GM10847 (cell line): ENCODE measurements around the gene SERPING1.

Experiments used
- POLR2A ChIP-seq: IDR thresholded peaks from 2 replicates; pipeline ENCODE4 v1.6.1; 2011; ENCODE audit not compliant: insufficient read length; ENCODE audit errors: extremely low read depth

SERPING1 gene

GRCh38 chr11:57651408-57651807, 53.9 kb downstream of the SERPING1 start:
- TF ChIP-seq POLR2A, result no peak

DNA sequence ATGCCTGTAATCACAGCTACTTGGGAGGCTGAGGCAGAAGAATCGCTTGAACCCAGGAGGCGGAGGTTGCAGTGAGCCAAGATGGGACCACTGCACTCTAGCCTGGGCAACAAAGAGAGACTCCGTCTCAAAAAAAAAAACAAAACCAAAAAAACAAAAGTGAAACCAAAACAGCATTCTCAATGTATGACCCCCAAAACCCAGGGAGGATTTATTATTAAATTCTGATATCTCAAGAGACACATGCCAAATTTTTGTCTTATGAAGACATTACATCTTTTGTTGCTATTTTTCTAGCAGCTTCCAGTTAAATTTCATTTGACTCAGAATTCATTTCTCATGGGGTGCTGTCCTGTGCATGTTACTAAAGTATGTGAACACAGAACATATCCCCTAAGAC, 55.2 kb downstream of the SERPING1 start:
- TF ChIP-seq POLR2A, result no peak

DNA sequence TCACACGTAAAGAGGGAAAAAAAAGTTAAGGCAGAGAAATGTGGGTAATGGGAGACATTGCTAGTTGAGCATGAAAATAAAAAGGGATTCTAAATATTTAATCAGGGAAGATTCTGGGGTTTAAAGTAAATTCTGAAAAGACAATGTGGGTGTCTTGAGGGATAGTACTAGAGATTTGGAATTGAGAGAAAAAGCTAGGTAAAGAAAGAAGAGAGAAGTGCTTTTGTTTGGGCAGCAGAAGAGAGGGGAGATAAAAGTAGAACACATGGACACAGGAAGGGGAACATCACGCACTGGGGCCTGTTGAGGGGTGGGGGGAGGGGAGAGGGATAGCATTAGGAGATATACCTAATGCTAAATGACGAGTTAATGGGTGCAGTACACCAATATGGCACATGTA, 55.7 kb downstream of the SERPING1 start:
- no peak for TF ChIP-seq POLR2A

DNA sequence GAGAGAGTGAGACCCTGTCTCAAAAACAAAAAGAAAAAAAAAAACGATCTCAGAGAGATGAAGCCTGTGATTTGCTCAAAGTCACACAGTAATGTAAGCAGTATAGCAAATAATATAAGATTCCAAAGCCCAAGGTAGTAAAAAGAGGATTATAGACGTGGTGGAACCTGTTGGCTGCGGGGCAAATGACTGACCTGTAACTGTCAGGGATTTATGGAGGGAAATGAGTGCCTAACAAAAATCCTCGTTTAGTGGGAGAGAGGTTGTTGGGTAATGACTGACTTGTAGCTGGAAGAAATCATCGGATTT, 59.4 kb downstream of the SERPING1 start:
- TF ChIP-seq POLR2A, result no peak

- TF ChIP-seq POLR2A, result peak; percentile 43
Measured at GRCh38 chr11:57657194-57658022, 59.9 kb downstream of the SERPING1 start, which contains the start of gene CLP1. CLP1 (plus strand) TSS chr11:57657762; CDS start chr11:57659477, 1,715 bp downstream.

DNA sequence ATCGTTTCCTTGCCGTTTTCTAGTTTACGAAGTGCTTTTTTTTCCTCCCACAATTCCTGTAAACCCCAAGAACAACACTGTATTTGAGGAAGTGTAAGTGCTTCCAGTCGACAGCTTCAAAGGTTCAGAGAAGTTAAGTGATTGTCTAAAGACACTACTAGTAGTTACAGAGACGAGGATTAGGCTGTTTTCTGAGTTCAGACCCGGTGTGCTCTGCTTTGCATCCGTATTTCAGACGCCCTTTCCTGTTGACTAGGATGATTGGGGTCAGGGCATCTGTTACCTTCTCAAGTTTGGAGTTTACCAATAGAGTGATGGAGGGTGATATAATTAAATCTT, 60.5 kb downstream of the SERPING1 start:
- TF ChIP-seq POLR2A, result no peak

DNA sequence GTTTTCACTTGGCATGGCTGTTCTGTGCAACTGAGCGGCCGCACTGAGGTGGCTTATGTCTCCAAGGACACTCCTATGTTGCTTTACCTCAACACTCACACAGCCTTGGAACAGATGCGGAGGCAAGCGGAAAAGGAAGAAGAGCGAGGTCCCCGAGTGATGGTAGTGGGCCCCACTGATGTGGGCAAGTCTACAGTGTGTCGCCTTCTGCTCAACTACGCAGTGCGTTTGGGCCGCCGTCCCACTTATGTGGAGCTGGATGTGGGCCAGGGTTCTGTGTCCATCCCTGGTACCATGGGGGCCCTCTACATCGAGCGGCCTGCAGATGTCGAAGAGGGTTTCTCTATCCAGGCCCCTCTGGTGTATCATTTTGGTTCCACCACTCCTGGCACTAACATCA, 62.2 kb downstream of the SERPING1 start:
- TF ChIP-seq POLR2A, result no peak

- TF ChIP-seq POLR2A, result no peak
Measured at GRCh38 chr11:57662893-57663292, 65.4 kb downstream of the SERPING1 start.

DNA sequence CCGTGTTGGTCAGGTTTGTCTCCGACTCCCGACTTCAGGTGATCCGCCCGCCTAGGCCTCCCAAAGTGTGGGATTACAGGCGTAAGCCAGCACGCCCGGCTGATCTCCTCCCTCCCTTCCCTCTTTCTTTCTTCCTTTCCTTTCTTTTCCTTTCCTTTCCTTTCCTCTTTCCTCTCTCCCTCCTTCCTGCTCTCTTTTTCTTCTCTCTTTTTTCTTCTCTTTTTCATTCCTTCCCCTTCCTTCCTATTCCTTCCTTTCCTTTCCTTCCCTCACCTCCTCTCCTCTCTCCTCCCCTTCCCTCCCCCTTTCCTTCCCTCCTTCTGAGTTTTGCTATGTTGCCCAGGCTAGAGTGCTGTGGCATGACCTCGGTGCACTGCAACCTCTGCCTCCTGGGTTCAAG, 66.5 kb downstream of the SERPING1 start:
- no peak for TF ChIP-seq POLR2A
